Activated CD4-positive, CD25-positive, alpha-beta regulatory T cell treated with anti-CD3 and anti-CD28 coated beads, Interleukin-2, amount 50 U/mL, for 24 hours (primary cell): ENCODE data around the gene JCAD.

Experiments used
- ATAC-seq, 2 donors: fragments of 150-1000 bp; cut with Tn5 transposase; one replicate each; pipeline ENCODE4 v1.10.0; 2021; ENCODE audit warnings: mild to moderate bottlenecking in 1 of 2, moderate library complexity in 1 of 2

Gene JCAD

GRCh38 chr10:30073767-30074060 is 14.3 kb upstream of the JCAD start:
- ATAC-seq: no peak

DNA sequence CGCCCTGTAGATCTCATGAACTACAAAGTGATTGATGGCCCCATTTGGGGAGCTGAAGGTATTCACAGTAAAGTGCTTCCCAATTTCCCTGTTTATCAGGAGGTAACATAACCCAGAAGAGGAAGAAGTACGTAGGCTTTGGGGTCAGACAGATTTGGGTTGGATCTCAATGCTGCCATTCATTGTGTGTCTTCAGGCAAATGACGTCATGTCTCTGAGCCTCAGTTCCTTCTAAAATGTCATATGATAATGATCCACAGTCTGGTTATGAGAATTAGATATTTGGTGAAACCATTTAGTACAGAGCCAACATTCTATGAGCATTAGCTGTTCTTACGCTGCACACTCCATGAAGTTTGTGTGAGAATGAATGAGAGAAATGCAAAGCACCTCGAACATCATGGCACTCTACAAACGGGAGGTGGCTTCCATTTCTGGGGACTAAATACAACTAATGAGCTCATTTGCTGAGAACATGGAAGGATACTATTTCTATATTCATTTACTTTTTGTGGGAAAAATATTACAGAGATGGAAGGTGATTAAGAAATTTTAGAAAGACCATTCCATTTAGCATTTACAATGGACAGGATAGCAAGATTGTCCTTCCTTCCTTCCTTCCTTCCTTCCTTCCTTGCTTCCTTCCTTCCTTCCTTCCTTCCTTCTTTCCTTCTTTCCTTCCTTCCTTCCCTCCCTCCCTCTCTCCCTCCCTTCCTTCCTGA is 13.8 kb upstream of the JCAD start:
- ATAC-seq: no peak

DNA sequence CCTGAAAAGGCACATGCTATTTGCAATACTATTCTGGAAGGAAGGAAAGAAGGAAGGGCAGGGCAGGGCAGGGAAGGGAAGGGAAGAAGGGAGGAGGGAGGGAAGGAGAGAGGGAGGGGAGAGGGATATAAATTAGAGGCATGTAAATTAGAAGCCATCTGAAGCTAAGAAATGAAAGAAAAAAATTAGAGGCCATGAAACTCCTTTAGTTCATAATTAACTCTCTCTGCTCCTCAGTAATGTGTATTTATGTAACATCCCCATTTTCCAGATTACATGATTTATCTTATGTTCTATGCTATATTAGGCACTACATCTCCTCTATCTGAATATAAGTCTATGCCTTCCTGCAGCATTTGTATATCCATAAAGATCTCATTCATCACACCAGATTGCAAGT is 12.7 kb upstream of the JCAD start:
- no peak for ATAC-seq

DNA sequence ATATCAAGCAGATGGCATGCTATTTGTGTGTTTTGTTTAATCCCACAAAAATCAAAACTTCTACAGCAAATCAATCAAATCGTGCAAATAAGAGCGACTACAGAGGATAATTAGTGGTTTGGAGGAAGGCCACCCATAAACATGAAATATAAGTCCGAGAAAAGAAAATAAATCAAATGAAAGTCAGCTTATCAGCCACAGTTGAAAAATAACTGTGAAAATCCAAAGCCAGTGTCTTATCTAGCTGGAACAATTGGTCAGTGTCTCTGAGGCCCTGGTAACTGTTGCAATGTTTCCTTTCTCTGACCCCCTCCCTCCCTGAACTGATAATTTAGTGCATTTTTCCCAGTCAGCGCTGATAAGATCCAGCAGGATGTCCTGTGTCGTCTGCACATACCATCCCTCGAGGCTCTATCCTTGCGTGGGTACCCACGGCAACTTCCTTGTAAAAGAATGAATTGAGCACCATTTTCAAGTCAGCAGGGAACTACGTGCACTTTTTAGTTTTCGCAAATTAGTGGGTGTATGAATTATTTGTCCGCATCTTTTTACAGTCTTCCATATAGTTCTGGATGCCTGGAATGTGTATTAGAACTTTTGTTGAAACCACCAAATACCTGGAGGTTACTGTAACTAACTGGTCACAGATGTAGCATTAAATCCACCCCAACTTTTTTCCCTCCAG is 10.8 kb upstream of the JCAD start:
- no peak for ATAC-seq

GRCh38 chr10:30068492-30069223 is 9.3 kb upstream of the JCAD start:
- ATAC-seq: no peak

DNA sequence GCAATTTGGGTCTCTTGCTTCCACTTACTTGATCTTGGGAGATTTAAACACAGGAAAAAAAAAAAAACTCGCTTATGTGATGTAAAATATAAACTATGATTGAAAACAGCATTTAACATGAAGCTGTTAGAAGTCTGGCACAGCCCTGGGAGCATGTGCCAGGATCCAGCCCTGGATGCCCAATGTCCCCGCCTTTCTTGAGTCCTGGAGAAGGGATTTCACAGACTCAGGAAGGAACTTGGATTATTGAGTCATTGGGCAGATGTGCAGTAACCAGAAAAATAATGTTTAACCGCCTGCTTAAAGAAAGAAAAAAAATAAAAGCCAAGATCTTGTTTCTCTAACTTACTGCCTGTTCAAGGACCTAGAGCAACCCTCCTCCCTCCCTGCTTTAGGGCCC is 3.7 kb upstream of the JCAD start:
- no peak for ATAC-seq

DNA sequence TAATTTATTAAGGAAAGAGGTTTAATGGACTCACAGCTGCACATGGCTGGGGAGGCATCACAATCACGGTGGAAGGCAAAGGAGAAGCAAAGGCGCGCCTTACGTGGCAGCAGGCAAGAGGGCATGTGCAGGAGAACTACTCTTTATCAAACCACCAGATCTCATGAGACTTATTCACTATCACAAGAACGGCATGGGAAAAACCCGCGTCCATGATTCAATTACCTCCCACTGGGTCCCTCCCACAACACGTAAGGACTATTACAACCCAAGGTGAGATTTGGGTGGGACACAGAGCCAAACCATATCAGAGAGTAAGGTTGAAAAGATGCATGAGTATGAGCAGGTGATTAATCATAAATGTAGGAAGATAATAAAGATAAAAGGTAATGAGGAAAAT is 3.2 kb upstream of the JCAD start:
- ATAC-seq: no peak

DNA sequence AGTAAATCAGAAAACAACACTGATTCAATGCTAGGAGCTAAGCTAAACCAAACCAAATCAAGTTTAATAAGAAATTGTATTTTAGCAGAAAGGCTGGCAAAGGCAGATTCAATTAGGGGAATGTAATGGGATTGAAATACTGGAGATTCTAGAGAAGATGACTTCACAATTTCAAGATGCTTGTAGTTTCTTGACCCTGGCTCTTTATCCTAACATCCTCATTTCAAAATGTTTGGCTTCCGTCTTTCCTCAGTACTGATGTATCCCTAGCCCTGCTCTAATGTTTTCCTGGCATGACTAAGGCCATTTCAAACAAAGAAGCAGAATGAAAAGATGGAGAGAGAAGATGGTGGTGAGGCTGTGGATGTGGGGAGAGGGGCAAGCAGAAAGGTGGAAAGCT is 2.7 kb upstream of the JCAD start:
- no peak for ATAC-seq

DNA sequence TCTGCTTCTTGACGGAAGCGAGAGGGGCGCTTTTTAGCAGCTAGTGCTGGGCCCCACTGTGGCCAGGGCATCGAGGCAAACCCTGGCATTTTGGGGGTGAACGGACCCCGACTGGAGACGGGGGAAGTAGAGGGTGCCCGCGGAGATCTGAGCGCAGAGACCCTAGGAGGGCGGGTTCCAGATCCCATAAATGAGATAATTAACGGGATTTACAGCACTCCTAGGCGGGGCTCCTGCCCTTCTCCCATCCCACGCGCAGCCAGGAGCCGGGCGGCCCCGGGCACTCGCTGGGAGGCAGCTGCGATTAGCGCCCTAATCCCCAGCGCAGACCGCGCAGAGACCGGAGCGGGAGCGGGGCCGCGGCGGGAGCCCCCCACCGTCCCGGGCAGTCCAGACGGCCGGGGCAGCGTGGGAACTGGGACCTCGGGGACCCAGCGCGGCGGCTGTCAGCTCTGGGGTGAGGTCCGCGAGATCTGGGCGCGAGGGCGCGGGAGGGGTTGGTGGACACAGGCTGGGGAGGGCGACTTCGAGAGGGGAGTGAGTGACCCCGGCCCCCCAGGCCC is 735 bp downstream of the JCAD start:
- ATAC-seq: no peak

DNA sequence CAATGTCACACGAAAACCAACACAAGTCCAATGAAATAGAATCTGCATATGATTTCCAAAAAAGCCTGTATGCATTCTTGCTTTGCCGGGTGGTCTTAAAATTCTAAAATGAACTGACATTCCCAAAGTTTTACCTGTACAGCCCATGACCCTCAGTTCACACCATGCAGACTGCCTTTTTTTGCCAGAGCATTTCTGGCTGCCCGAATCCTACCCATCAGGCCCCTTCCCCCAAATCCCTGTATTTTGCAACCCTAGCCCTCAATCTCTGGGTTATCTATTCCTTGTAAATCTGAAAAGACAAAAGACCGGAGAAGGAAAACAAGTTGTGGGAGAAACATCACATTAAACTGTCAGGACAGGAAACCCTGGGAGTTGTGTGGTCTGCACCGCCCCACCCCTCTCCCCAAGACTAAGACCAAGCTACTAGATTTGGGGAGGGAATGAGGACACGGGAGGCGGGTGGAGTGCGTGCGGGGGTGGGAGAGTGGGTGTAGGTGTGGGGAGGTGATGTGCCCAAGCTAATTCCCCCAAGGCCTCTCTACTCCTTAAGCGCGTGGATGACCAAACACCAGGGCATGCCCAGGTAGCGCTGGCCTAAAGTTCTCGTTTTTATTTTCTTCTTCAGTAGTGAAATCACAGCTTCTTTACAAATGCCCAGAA is 1.4 kb downstream of the JCAD start:
- ATAC-seq: no peak

DNA sequence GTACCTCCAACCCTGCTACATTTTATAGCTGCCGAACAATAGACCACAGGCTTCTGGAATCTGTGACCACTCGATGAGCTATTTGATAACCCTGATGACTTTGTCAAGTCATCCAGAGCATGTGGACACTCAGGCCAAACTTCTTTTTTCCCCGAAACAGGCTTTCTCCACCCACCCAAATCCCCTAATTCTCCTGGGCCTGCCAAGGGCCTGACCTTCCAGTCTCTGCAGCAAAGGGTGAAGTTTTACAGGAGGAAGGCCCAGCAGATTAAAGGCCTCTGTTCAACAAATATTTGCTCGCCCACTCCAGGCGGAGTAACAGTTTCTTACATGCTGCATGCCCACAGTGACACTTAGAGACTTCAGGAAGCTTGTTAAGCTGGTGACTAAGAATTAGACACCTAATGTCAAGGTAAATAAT is 2.0 kb downstream of the JCAD start:
- ATAC-seq: no peak

- no peak for ATAC-seq
Measured at GRCh38 chr10:30056767-30057355, 2.5 kb downstream of the JCAD start.

DNA sequence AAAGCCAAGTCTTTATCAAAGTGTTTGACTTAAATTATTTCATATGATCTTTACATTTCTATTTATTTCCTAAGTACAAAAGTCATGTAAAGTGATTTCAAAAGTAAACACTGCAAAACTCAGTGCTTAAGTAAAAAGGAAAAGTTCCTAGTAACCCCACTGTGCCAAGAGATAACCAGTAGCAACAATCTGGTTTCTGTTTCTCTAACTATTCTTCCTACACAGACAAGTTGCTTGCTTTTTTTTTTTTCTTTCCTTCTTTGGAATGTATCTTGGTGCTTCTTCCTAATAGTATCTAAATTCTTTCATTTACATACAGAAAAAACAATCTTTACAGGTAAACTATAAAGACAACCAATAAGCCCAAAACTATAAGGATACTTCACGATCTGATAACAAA is 3.1 kb downstream of the JCAD start:
- no peak for ATAC-seq

DNA sequence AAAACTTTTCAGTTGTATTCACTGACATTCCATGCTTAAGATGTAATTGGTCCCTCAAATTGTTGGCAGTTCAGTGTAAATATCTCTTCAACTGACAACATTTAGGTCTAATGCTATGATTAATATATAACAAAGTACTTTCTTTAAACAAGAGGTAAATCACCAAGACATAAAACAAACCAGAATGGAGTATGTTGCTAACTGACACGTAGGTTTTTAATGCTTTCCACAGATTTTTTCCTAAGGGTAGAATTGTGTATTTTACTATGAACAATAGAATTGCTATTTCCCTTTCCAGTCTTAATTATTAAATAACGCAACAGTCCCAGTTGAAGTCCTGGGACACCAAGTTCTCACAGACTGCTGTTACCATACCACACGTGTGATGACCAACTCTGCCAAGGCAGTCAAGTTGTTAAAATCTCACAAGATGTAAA is 4.1 kb downstream of the JCAD start:
- ATAC-seq: no peak

DNA sequence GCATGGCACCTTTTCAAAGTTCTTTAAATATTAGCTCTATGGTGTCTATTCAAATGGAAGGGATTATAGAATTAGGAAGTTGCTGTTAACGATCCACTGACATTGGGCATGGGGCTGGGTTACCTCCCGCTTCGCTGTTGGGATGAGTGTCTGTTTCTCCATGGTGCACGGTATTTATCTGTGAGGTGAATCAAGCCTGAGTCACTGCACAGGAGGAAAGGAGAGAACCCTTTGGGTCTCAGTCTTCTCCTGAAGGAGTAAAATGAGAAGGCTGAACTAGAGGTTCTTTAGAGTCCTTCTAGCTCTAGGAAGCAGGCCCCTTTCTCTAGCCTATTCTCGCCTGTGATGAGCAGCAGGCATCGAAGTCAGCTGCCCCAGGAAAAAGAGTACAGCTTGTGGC is 7.3 kb downstream of the JCAD start:
- ATAC-seq: no peak

- no peak for ATAC-seq
Measured at GRCh38 chr10:30051220-30051619, 8.2 kb downstream of the JCAD start.

GRCh38 chr10:30050411-30050810 is 9.0 kb downstream of the JCAD start:
- ATAC-seq: no peak

- no peak for ATAC-seq
Measured at GRCh38 chr10:30048768-30049517, 10.4 kb downstream of the JCAD start.

DNA sequence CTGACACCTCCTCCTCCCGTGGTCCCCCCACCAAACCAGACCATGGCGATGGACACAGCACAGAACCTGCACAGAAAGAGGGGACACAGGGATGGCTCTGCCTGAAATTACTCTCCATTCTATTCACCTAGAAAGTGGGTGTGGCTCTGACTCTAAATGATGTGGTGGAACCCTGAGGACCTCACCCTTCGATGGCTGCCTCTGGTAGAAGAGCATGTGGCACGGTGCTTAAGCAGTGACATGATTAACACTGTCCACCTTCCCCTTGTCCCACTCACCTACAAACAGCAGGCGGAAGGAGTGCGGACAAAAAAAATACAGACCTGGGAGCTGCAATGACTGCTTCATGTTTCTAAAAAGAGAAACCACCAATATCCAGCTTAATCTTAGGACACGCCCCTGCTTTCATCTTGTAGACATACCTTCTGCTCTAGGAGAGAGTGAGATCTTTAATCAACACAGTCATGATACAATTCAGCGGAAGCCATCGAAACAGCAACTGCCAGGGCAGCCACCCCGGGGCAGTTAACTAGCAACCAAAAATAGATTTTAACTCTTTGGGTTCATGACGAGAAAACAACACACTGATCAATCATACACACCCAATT is 11.4 kb downstream of the JCAD start:
- peak; percentile 58 to 77 for ATAC-seq

- ATAC-seq: no peak
Measured at GRCh38 chr10:30047430-30047829, 12.0 kb downstream of the JCAD start.

DNA sequence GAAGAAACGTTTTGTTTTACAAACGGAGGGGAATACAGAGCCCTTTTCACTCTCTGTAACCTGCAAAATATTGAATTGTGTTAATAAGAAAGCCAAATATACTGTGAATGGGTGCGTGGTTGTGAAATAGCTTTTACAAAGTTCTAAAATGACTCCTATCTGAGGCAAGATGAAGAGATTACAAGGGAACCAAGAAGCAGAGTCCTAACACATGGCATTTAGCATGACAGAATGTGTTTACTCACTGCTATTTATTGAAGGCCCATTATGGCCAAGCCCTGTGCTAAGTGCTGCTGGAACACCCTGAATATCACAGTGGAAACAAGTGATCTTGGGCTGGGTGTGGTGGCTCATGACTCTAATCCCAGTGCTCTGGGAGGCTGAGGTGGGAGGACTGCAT is 12.9 kb downstream of the JCAD start:
- no peak for ATAC-seq

GRCh38 chr10:30045961-30046360 is 13.4 kb downstream of the JCAD start:
- ATAC-seq: no peak
